Measurements from ENCODE around the gene TMEM179B. TPM values are rescaled to one million over a fixed set of nuclear protein-coding genes. Genes with fewer than 3 reads are reported as not detected.

TMEM179B gene
- total and polyA plus RNA-seq, 2 of the 13 experiments (the other 11 are each of a cell fraction or from before 2014, with no cell fraction given) = 24.8 to 25.7 TPM

DNA sequence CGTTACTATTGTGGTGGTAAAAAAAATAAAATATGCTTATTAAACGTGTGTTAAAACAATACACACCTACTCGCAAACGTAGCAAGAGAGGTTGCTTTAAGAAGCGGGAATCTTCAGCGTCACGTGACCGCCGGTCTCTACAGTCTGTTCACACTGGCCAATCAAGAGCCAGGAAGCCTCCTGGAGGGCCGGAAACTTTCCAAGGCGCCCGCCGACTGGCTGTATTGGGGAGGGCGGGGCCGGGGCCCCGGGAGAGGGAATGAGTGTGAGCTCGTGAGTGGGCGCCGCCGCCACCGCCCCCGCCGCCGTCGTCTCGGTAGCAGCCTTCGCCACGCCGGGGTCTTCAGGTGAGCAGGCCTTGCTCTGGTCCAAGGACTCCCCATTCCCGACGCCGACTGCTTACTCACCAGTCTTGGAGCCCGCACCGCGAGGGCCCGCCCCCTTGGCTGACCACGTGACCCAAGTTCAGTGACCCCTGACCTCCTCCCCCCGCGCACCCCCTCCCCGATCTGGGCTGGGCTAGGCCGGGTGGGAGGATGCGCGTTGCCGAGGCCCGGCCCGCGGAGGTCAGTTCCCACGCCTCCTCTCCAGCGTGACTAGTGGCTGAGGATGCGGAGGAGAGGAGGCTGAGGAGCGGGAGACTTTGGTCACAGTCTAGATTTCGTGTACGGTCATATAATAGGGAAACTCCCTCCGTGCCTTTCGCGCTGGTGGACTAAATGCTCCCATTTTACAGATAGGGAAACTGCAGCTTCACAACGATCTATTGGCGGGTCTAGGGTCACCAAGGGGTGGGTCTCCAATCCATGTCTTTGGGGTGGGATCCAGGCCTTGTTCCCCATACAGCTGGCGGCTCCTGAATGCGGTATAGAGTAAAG is 15.8 kb upstream of the TMEM179B start, which contains the start of gene TAF6L (continued):
- TF ChIP-seq RFXAP (CRISPR knock-in tag; IDR thresholded peaks at IDR 0.05; ENCODE audit: borderline replicate concordance) = 0 out of 2 replicates have a peak, but pooled peaks have one; percentile 49
- peak; percentile 28; the same call in 1 of the 2 replicates for TF ChIP-seq KAT7 (CRISPR knock-in tag; IDR thresholded peaks at IDR 0.05; ENCODE audit: borderline replicate concordance)
- peak; percentile 56; the same call in 1 of the 2 replicates for TF ChIP-seq ZNF552 (CRISPR knock-in tag; IDR thresholded peaks at IDR 0.05; ENCODE audit: borderline replicate concordance)
- 0 out of 2 replicates have a peak, but pooled peaks have one; percentile 8 for TF ChIP-seq ZNF143 (CRISPR knock-in tag; IDR thresholded peaks at IDR 0.05)
- TF ChIP-seq, protein P1, sequence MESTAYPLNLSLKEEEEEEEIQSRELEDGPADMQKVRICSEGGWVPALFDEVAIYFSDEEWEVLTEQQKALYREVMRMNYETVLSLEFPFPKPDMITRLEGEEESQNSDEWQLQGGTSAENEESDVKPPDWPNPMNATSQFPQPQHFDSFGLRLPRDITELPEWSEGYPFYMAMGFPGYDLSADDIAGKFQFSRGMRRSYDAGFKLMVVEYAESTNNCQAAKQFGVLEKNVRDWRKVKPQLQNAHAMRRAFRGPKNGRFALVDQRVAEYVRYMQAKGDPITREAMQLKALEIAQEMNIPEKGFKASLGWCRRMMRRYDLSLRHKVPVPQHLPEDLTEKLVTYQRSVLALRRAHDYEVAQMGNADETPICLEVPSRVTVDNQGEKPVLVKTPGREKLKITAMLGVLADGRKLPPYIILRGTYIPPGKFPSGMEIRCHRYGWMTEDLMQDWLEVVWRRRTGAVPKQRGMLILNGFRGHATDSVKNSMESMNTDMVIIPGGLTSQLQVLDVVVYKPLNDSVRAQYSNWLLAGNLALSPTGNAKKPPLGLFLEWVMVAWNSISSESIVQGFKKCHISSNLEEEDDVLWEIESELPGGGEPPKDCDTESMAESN (CRISPR knock-in tag; conservative IDR thresholded peaks at IDR 0.05) = peak; percentile 64
- TF ChIP-seq KAT8 (CRISPR knock-in tag; IDR thresholded peaks at IDR 0.05) = peak; percentile 66; the same call in 1 of the 2 replicates
- TF ChIP-seq ZNF784 (CRISPR knock-in tag; IDR thresholded peaks at IDR 0.05; ENCODE audit: borderline replicate concordance) = no peak; the same call in 1 of the 2 replicates
- TF ChIP-seq ZNF33B (CRISPR knock-in tag; IDR thresholded peaks at IDR 0.05) = no peak
- TF ChIP-seq TFDP2 (CRISPR knock-in tag; IDR thresholded peaks at IDR 0.05) = 0 out of 2 replicates have a peak, but pooled peaks have one; percentile 68
- no peak for TF ChIP-seq ZNF577 (CRISPR knock-in tag; IDR thresholded peaks at IDR 0.05; ENCODE audit: borderline replicate concordance, low read depth)
- TF ChIP-seq, protein P2, sequence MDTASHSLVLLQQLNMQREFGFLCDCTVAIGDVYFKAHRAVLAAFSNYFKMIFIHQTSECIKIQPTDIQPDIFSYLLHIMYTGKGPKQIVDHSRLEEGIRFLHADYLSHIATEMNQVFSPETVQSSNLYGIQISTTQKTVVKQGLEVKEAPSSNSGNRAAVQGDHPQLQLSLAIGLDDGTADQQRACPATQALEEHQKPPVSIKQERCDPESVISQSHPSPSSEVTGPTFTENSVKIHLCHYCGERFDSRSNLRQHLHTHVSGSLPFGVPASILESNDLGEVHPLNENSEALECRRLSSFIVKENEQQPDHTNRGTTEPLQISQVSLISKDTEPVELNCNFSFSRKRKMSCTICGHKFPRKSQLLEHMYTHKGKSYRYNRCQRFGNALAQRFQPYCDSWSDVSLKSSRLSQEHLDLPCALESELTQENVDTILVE (CRISPR knock-in tag; IDR thresholded peaks at IDR 0.05) = peak; percentile 69; the same call in 1 of the 2 replicates
- TF ChIP-seq AGO2 (optimal IDR thresholded peaks at IDR 0.05; ENCODE audit: low read depth, low read length) = peak; percentile 58
- TF ChIP-seq ZNF550 (CRISPR knock-in tag; IDR thresholded peaks at IDR 0.05; ENCODE audit: borderline replicate concordance) = 0 out of 2 replicates have a peak, but pooled peaks have one; percentile 25
- TF ChIP-seq, protein P3, sequence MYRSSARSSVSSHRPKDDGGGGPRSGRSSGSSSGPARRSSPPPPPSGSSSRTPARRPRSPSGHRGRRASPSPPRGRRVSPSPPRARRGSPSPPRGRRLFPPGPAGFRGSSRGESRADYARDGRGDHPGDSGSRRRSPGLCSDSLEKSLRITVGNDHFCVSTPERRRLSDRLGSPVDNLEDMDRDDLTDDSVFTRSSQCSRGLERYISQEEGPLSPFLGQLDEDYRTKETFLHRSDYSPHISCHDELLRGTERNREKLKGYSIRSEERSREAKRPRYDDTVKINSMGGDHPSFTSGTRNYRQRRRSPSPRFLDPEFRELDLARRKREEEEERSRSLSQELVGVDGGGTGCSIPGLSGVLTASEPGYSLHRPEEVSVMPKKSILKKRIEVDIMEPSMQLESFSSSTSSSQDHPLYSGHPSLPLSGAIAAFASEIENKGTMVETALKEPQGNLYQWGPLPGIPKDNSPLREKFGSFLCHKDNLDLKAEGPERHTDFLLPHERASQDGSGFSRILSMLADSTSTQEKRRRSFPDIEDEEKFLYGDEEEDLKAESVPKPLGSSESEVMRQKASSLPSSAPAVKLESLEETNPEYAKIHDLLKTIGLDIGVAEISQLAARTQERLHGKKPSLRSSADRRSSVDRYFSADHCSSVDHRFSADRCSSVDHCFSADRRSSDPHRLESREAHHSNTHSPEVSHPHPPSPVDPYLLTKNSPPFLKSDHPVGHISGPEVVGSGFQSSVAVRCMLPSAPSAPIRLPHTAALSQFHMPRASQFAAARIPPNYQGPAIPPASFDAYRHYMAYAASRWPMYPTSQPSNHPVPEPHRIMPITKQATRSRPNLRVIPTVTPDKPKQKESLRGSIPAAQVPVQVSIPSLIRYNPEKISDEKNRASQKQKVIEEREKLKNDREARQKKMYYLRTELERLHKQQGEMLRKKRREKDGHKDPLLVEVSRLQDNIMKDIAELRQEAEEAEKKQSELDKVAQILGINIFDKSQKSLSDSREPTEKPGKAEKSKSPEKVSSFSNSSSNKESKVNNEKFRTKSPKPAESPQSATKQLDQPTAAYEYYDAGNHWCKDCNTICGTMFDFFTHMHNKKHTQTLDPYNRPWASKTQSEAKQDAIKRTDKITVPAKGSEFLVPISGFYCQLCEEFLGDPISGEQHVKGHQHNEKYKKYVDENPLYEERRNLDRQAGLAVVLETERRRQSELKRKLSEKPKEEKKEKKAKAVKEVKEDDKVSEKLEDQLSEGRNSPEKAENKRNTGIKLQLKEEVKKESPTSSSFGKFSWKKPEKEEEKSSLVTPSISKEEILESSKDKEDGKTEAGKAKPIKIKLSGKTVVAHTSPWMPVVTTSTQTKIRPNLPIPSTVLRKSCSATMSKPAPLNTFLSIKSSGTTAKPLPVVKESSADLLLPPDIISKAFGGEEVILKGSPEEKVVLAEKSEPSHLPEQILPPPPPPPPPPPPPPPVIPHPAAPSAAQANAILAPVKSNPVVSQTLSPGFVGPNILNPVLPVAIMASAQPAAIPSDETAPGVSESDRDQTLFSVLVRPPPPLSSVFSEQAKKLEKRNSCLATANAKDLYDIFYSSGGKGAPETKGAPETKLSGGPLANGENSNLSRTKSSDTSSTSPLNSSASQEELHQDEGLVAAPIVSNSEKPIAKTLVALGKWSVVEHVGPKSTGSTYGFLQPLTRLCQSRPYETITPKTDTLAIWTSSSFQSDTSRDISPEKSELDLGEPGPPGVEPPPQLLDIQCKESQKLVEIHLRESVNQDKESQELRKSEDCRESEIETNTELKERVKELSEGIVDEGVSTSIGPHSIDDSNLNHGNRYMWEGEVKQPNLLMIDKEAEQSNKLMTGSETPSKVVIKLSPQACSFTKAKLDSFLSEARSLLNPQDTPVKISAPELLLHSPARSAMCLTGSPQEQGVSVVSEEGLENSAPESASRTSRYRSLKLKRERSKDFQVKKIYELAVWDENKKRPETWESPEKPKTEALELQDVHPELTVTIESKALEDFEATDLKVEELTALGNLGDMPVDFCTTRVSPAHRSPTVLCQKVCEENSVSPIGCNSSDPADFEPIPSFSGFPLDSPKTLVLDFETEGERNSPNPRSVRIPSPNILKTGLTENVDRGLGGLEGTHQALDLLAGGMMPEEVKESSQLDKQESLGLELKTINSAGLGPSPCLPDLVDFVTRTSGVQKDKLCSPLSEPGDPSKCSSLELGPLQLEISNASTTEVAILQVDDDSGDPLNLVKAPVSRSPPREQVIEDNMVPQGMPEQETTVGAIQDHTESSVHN (CRISPR knock-in tag; IDR thresholded peaks at IDR 0.05) = no peak
